Measurements from ENCODE around the gene FAM131B.

DNA sequence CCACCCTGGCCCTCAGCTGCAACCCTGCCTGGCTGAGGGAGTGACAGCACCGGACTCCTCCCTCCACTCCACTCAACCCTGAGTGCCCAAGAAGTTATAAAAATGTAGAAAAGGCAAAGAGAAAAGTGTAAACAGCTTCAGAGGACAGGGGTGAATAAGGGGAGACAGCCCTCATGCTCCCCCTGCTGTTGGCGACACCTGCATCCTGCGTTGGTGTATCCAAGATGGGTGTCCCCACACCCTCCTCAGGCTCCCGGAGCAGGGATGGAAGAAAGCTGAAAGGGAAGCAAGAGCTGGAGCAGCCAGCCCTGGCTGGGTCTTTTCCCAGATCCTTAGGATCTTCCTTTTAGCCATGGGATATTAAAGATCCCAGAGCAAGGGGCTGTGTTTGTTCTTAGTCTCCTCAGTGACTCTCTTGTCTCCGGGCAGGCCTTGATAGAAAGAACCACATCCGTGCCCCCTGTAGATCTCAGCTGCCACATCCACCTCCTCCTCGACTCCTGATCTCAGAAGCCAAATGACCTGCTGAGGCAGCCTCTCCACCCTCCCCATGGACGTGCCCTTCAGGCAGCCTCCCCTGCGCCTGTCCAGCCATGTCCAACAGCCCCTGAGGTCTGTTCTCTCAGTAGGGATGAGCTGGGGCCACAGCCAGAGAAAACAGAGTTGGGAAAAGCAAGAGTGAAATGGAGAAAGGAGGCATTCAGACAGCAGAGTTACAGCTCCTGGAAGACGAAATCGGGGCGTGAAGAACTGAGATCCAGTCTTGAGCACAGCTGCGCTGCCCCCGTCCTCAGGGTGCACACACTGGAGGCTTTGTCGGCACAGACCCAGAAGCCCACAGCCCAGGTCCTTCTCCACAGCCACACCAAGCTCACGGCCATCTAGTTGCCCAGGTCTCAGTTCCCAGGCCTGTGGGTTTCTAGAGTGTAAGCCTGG, 6.8 kb downstream of the FAM131B start:
- TF ChIP-seq POLR2AphosphoS5 (IDR thresholded peaks at IDR 0.05; ENCODE audit: low read depth, low read length) (no peak), POLR2A (IDR thresholded peaks at IDR 0.05; ENCODE audit: low read depth, low read length) (no peak)
